Fibroblast of lung (primary cell): ENCODE data around the gene ZFYVE26.

Experiments used
- CTCF ChIP-seq, 2 donors: IDR thresholded peaks in 1 of 2; conservative IDR thresholded peaks in 1 of 2; 1 replicate in 1 of 2; 2 replicates in 1 of 2; pipeline ENCODE4 v1.5.1; 2011 to 2012; ENCODE audit warnings: low read length in 2 of 2, control low read depth in 1 of 2, inconsistent platforms in 1 of 2, low read depth in 1 of 2, mild to moderate bottlenecking in 1 of 2
- EZH2 ChIP-seq: IDR thresholded peaks from 2 replicates; pipeline ENCODE4 v1.5.1; 2012; ENCODE audit warnings: low read length, control low read depth, mild to moderate bottlenecking; ENCODE audit errors: missing control alignments

GRCh38 chr14:67778792-67779191, 37.6 kb downstream of the ZFYVE26 start:
- TF ChIP-seq CTCF (conservative IDR thresholded peaks at IDR 0.05 in 1 of 2, IDR thresholded peaks at IDR 0.05 in 1 of 2; ENCODE audit: low read depth in 1 of 2, low read length in 2 of 2) (no peak), EZH2 (no peak)
